WTC11 (cell line): ENCODE data around the gene PDE8B. TPM values are rescaled to one million over a fixed set of nuclear protein-coding genes. Genes with fewer than 3 reads are reported as not detected.

Source experiments
- ATAC-seq: fragments of 200-7000 bp; cut with Tn5 transposase; 2 replicates; pipeline ENCODE4 v1.10.0; 2021; ENCODE audit warnings: mild to moderate bottlenecking, moderate library complexity
- CTCF ChIA-PET: fragments of 300-600 bp; sonication (Branson Sonifier 250); formaldehyde crosslinking; loops from one replicate; lab custom pipeline; 2021; ENCODE audit warnings: antibody characterized with exemption; lab: Charles Lee
- POLR2A ChIA-PET: fragments of 350-600 bp; sonication (Branson Sonifier 250); formaldehyde crosslinking; loops from one replicate; lab custom pipeline; 2021; ENCODE audit warnings: antibody characterized with exemption; lab: Charles Lee
- DNase-seq: peaks from one replicate; pipeline ENCODE4 v3.0.0; 2021; ENCODE audit warnings: low spot score
- H3K27ac Mint-ChIP-seq: 2 replicates; pipeline ENCODE4 v1.8.0; 2021; ENCODE audit warnings: mixed read lengths
- H3K27me3 Mint-ChIP-seq: 2 replicates; pipeline ENCODE4 v1.8.0; 2021; ENCODE audit warnings: low read depth, mild to moderate bottlenecking, moderate library complexity, mixed read lengths
- H3K36me3 Mint-ChIP-seq: 2 replicates; pipeline ENCODE4 v1.8.0; 2021; ENCODE audit warnings: mixed read lengths
- H3K4me1 Mint-ChIP-seq: 2 replicates; pipeline ENCODE4 v1.8.0; 2022; ENCODE audit warnings: mixed read lengths
- H3K4me3 Mint-ChIP-seq: 2 replicates; pipeline ENCODE4 v1.8.0; 2021; ENCODE audit warnings: mild to moderate bottlenecking, moderate library complexity, mixed read lengths
- H3K9me3 Mint-ChIP-seq: 2 replicates; pipeline ENCODE4 v1.8.0; 2021; ENCODE audit warnings: mixed read lengths
- ATF1 ChIP-seq: sonication (generic); formaldehyde crosslinking; IDR thresholded peaks from 2 replicates; pipeline ENCODE4 v1.8.1; 2023; ENCODE audit warnings: mild to moderate bottlenecking, moderate library complexity, missing genetic modification reagents
- CREB1 ChIP-seq: sonication (generic); formaldehyde crosslinking; IDR thresholded peaks from 2 replicates; pipeline ENCODE4 v1.8.0; 2023; ENCODE audit warnings: mild to moderate bottlenecking, missing genetic modification reagents
- MXD4 ChIP-seq: fragments of 250-450 bp; sonication (Bioruptor Pico); IDR thresholded peaks from 2 replicates; pipeline ENCODE4 v1.8.0; 2021; ENCODE audit warnings: mild to moderate bottlenecking, moderate library complexity, borderline replicate concordance
- NR2C2 ChIP-seq: sonication (generic); formaldehyde crosslinking; IDR thresholded peaks from 2 replicates; pipeline ENCODE4 v1.8.0; 2022; ENCODE audit warnings: mild to moderate bottlenecking, missing genetic modification reagents
- RELA ChIP-seq: sonication (generic); formaldehyde crosslinking; IDR thresholded peaks from 2 replicates; pipeline ENCODE4 v1.8.1; 2022; ENCODE audit warnings: missing genetic modification reagents, mild to moderate bottlenecking, borderline replicate concordance
- RORB ChIP-seq: fragments of 250-450 bp; sonication (Bioruptor Pico); IDR thresholded peaks from 2 replicates; pipeline ENCODE4 v1.9.0; 2021; ENCODE audit warnings: mild to moderate bottlenecking
- SP1 ChIP-seq: sonication (generic); formaldehyde crosslinking; conservative IDR thresholded peaks from 2 replicates; pipeline ENCODE4 v1.8.1; 2022; ENCODE audit warnings: missing genetic modification reagents
- TP53 ChIP-seq: sonication (generic); formaldehyde crosslinking; IDR thresholded peaks from 2 replicates; pipeline ENCODE4 v1.8.1; 2023; ENCODE audit warnings: mild to moderate bottlenecking, missing genetic modification reagents
- ZBTB21 ChIP-seq: sonication (generic); formaldehyde crosslinking; IDR thresholded peaks from 2 replicates; pipeline ENCODE4 v1.8.1; 2023; ENCODE audit warnings: mild to moderate bottlenecking, missing genetic modification reagents, borderline replicate concordance
- ZNF138 ChIP-seq: sonication (generic); formaldehyde crosslinking; conservative IDR thresholded peaks from 2 replicates; pipeline ENCODE4 v1.8.1; 2022; ENCODE audit warnings: mild to moderate bottlenecking, moderate library complexity, missing genetic modification reagents
- ZNF671 ChIP-seq: fragments of 250-450 bp; sonication (Bioruptor Pico); IDR thresholded peaks from 2 replicates; pipeline ENCODE4 v1.8.0; 2021; ENCODE audit warnings: mild to moderate bottlenecking
- total RNA-seq: library from RNA; stranded (reverse); gene quantifications from 3 replicates; pipeline ENCODE4 v1.2.3, GENCODE V29; 2021
- TF ChIP-seq, protein P1 (sequence below): sonication (generic); formaldehyde crosslinking; IDR thresholded peaks from 2 replicates; pipeline ENCODE4 v1.8.1; 2022; ENCODE audit warnings: low read depth, mild to moderate bottlenecking, moderate library complexity, missing genetic modification reagents, borderline replicate concordance
- TF ChIP-seq, protein P2 (sequence below): fragments of 250-450 bp; sonication (Bioruptor Pico); conservative IDR thresholded peaks from 2 replicates; pipeline ENCODE4 v1.9.0; 2021; ENCODE audit warnings: mild to moderate bottlenecking
- TF ChIP-seq, protein P3 (sequence below): sonication (generic); formaldehyde crosslinking; IDR thresholded peaks from 2 replicates; pipeline ENCODE4 v1.8.0; 2022; ENCODE audit warnings: missing genetic modification reagents
- TF ChIP-seq, protein P4 (sequence below): sonication (generic); formaldehyde crosslinking; IDR thresholded peaks from 2 replicates; pipeline ENCODE4 v1.8.1; 2022; ENCODE audit warnings: mild to moderate bottlenecking, missing genetic modification reagents, moderate library complexity, borderline replicate concordance
- TF ChIP-seq, protein P5 (sequence below): sonication (generic); formaldehyde crosslinking; IDR thresholded peaks from 2 replicates; pipeline ENCODE4 v1.8.1; 2023; ENCODE audit warnings: mild to moderate bottlenecking, missing genetic modification reagents

The PDE8B gene
- total RNA-seq, 1 experiment from 2014 or later: 0.31 TPM

DNA sequence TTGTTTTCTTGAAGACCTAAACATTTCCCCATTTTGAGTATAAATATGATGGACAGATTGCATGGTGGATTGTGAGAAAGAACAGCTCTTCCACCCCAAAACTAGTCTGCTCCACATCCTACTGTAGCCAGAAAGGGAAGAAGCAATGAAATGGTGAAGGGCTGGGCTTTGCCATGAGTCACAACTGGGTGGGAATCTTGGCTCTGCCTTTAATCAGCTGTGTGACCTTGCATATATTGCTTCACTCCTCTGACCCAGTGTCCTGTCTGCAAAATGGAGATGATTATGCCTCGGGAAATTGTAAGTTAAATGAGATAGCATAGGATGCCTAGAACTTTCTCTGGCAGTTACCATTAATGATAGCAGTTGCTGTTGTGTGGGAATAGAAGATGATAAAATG lies 101.9 kb downstream of the PDE8B start:
- Mint-ChIP-seq H3K36me3 (no peaks in the 10 kb centered on the region), H3K4me3 (no peak overlapping the region), H3K27ac (no peak overlapping the region), H3K4me1 (peaks cover 4% of the 10 kb centered on the region), H3K27me3 (peaks cover 13% of the 10 kb centered on the region), H3K9me3 (no peaks in the 10 kb centered on the region)
- ChIA-PET CTCF (no interaction called here), POLR2A (no interaction called here)
- DNase-seq: no peak
- no peak for ATAC-seq
- TF ChIP-seq ZBTB21 (no peak), ZNF671 (CRISPR knock-in tag) (no peak), TP53 (no peak), SP1 (no peak), ZNF138 (CRISPR knock-in tag) (no peak), RELA (CRISPR knock-in tag) (no peak), ATF1 (CRISPR knock-in tag) (no peak), RORB (CRISPR knock-in tag) (no peak), NR2C2 (CRISPR knock-in tag) (no peak), MXD4 (CRISPR knock-in tag) (no peak)
- TF ChIP-seq, protein P1, sequence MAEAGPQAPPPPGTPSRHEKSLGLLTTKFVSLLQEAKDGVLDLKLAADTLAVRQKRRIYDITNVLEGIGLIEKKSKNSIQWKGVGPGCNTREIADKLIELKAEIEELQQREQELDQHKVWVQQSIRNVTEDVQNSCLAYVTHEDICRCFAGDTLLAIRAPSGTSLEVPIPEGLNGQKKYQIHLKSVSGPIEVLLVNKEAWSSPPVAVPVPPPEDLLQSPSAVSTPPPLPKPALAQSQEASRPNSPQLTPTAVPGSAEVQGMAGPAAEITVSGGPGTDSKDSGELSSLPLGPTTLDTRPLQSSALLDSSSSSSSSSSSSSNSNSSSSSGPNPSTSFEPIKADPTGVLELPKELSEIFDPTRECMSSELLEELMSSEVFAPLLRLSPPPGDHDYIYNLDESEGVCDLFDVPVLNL: no peak
- TF ChIP-seq, protein P2, sequence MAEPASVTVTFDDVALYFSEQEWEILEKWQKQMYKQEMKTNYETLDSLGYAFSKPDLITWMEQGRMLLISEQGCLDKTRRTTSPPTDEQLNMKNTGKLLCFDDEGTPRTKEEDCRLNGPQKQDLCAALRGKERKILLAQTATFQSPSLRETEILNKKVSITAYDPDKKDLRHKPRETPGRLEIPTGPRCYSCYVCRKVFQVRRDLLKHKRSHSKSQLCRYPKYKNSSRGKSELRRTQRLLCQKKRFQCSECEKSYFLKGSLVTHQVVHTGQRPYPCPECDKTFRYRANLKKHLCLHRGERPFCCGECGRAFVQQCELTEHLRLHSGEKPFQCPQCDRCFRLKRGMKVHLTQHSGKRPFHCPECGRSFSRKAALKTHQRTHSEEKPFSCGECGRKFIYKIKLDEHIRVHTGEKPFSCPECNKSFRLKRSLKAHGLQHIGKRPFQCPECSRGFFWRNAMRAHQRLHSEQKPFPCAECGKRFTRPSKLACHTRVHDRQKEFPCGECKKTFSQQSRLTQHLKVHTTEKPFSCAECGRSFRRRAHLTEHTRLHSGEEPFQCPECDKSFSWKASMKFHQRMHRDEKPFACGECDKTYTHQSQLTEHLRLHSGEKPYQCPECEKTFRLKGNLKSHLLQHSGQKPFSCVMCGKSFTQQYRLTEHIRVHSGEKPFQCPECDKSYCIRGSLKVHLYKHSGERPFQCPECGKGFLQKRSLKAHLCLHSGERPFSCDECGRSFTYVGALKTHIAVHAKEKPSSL (CRISPR knock-in tag): no peak
- TF ChIP-seq, protein P3, sequence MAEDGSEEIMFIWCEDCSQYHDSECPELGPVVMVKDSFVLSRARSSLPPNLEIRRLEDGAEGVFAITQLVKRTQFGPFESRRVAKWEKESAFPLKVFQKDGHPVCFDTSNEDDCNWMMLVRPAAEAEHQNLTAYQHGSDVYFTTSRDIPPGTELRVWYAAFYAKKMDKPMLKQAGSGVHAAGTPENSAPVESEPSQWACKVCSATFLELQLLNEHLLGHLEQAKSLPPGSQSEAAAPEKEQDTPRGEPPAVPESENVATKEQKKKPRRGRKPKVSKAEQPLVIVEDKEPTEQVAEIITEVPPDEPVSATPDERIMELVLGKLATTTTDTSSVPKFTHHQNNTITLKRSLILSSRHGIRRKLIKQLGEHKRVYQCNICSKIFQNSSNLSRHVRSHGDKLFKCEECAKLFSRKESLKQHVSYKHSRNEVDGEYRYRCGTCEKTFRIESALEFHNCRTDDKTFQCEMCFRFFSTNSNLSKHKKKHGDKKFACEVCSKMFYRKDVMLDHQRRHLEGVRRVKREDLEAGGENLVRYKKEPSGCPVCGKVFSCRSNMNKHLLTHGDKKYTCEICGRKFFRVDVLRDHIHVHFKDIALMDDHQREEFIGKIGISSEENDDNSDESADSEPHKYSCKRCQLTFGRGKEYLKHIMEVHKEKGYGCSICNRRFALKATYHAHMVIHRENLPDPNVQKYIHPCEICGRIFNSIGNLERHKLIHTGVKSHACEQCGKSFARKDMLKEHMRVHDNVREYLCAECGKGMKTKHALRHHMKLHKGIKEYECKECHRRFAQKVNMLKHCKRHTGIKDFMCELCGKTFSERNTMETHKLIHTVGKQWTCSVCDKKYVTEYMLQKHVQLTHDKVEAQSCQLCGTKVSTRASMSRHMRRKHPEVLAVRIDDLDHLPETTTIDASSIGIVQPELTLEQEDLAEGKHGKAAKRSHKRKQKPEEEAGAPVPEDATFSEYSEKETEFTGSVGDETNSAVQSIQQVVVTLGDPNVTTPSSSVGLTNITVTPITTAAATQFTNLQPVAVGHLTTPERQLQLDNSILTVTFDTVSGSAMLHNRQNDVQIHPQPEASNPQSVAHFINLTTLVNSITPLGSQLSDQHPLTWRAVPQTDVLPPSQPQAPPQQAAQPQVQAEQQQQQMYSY: no peak
- TF ChIP-seq, protein P4, sequence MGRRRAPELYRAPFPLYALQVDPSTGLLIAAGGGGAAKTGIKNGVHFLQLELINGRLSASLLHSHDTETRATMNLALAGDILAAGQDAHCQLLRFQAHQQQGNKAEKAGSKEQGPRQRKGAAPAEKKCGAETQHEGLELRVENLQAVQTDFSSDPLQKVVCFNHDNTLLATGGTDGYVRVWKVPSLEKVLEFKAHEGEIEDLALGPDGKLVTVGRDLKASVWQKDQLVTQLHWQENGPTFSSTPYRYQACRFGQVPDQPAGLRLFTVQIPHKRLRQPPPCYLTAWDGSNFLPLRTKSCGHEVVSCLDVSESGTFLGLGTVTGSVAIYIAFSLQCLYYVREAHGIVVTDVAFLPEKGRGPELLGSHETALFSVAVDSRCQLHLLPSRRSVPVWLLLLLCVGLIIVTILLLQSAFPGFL (CRISPR knock-in tag): no peak
- TF ChIP-seq, protein P5, sequence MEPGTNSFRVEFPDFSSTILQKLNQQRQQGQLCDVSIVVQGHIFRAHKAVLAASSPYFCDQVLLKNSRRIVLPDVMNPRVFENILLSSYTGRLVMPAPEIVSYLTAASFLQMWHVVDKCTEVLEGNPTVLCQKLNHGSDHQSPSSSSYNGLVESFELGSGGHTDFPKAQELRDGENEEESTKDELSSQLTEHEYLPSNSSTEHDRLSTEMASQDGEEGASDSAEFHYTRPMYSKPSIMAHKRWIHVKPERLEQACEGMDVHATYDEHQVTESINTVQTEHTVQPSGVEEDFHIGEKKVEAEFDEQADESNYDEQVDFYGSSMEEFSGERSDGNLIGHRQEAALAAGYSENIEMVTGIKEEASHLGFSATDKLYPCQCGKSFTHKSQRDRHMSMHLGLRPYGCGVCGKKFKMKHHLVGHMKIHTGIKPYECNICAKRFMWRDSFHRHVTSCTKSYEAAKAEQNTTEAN: no peak

DNA sequence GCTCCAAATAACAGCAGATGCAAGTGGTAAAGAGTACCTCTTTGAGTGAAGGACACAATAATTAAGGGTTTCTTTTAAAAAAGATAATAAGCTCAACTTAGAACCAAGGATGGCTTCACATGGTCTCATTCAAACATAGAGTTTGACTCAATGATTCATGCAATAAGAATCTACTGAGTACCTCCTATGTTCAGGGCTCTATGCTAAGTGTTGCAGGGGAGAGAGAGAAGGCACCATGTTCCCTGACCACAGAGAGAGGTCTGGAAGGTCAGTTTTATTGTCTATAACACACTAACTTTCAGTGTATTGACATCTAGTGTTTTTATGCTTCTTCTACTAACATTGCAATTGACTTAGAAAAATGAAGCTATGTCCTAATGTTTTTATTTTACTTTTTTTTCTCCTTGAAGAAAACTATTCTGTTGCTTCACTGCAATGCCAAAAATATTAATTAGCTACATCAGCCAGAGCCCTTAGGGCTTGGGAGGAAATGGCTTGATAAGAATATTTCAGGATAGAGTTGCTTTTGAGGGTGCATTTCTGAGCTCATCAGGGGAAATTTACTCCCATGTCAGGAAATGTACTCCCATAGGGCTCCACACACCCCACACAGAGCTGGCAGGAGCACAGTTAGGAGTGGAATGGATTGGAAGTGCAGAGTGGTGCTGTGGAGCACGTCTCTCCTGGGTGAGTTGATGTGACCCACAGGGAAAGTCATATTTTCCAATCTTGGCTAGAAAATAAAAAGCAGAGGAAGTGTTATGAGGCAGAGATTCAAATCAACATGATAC lies 106.6 kb downstream of the PDE8B start:
- POLR2A ChIA-PET: no interaction called here

More for the DNA sequence above, 106.6 kb downstream of the PDE8B start:
- Mint-ChIP-seq H3K4me1 (peaks cover 9% of the 10 kb centered on the region), H3K36me3 (no peaks in the 10 kb centered on the region), H3K9me3 (no peaks in the 10 kb centered on the region), H3K4me3 (no peak overlapping the region), H3K27ac (no peak overlapping the region), H3K27me3 (peaks cover 10% of the 10 kb centered on the region)
- CTCF ChIA-PET: no interaction called here
- TF ChIP-seq CREB1 (CRISPR knock-in tag): no peak
- ATAC-seq (no peak), DNase-seq (no peak)
